Thyroid gland (tissue), 4 donors: ENCODE results near the gene HDAC11. TPM values are rescaled to one million over a fixed set of nuclear protein-coding genes. Genes with fewer than 3 reads are reported as not detected.
A peak's percentile ranks its signal among the peaks of the same experiment; 100 is the strongest.

ENCODE experiments used
- DNase-seq, 2 donors: peaks; one replicate each; pipeline ENCODE4 v3.0.0-alpha.2; 2019
- H3K27ac ChIP-seq, 3 donors: fragments of 200-600 bp; sonication (generic); 1 replicate in 2 of 3; 2 replicates in 1 of 3; pipeline ENCODE4 v1.5.1; 2016 to 2019; ENCODE audit warnings: mild to moderate bottlenecking in 1 of 3, moderate library complexity in 1 of 3
- H3K27me3 ChIP-seq: fragments of 200-600 bp; sonication (generic); one replicate; pipeline ENCODE4 v1.5.1; 2019
- H3K36me3 ChIP-seq, 2 donors: fragments of 200-600 bp; sonication (generic); one replicate each; pipeline ENCODE4 v1.5.1; 2016 to 2019
- H3K4me1 ChIP-seq, 2 donors: fragments of 200-600 bp; sonication (generic); one replicate each; pipeline ENCODE4 v1.5.1; 2017 to 2019
- H3K4me3 ChIP-seq, 3 donors: fragments of 200-600 bp; sonication (generic); replicated peaks in 1 of 3; 1 replicate in 2 of 3; 2 replicates in 1 of 3; pipeline ENCODE4 v1.5.1; 2016; ENCODE audit warnings: mild to moderate bottlenecking in 1 of 3
- H3K9me3 ChIP-seq: fragments of 200-600 bp; sonication (generic); one replicate; pipeline ENCODE4 v1.5.1; 2017
- POLR2A ChIP-seq, 2 donors: fragments of 450-650 bp; IDR thresholded peaks; one replicate each; pipeline ENCODE4 v1.6.1; 2017; ENCODE audit warnings: antibody characterized with exemption in 2 of 2, mild to moderate bottlenecking in 2 of 2, moderate library complexity in 1 of 2
- WGBS, 2 donors: methylation state at CpG; one replicate each; pipeline ENCODE4 v1.1.5; 2017; 5-methylcytosine and 5-hydroxymethylcytosine counted together
- intact Hi-C: fragments of 100-400 bp; cut with DNase I; formaldehyde crosslinking; loops from one replicate; pipeline ENCODE4 v1.15.1; 2023
- total RNA-seq, 4 donors: library from RNA; depleted of rRNA; stranded (reverse); fragments of >200 nt; gene quantifications; one replicate each; pipeline ENCODE4 v1.2.3, GENCODE V29; 2016
- TF ChIP-seq, protein P1 (sequence below), 6 experiments: fragments of 200-600 bp in 3 of 6; fragments of 450-650 bp in 3 of 6; sonication (generic) in 3 of 6; IDR thresholded peaks; one replicate each; pipeline ENCODE4 v1.5.1; 2016 to 2019; ENCODE audit warnings: antibody characterized with exemption in 6 of 6, mild to moderate bottlenecking in 2 of 6, inconsistent platforms in 1 of 6, moderate library complexity in 1 of 6

HDAC11 gene
- total RNA-seq, 4 donors from 2014 or later, result 18.8 to 47.5 (median 30.8) TPM

- Histone ChIP-seq H3K27me3 (no peaks in the 10 kb centered on the region), H3K9me3 (no peaks in the 10 kb centered on the region), H3K36me3 (no peaks in the 10 kb centered on the region), H3K4me1 (peaks cover 11 to 19% of the 10 kb centered on the region in 2 donors), H3K27ac (no peak overlapping the region), H3K4me3 (no peak overlapping the region)
- no peak for DNase-seq
- TF ChIP-seq POLR2A (IDR thresholded peaks at IDR 0.05), result no peak
- TF ChIP-seq, protein P1, sequence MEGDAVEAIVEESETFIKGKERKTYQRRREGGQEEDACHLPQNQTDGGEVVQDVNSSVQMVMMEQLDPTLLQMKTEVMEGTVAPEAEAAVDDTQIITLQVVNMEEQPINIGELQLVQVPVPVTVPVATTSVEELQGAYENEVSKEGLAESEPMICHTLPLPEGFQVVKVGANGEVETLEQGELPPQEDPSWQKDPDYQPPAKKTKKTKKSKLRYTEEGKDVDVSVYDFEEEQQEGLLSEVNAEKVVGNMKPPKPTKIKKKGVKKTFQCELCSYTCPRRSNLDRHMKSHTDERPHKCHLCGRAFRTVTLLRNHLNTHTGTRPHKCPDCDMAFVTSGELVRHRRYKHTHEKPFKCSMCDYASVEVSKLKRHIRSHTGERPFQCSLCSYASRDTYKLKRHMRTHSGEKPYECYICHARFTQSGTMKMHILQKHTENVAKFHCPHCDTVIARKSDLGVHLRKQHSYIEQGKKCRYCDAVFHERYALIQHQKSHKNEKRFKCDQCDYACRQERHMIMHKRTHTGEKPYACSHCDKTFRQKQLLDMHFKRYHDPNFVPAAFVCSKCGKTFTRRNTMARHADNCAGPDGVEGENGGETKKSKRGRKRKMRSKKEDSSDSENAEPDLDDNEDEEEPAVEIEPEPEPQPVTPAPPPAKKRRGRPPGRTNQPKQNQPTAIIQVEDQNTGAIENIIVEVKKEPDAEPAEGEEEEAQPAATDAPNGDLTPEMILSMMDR (IDR thresholded peaks at IDR 0.05), result no peak
- 43 to 60% methylated on average over 6 of the region's 6 CpGs for WGBS, 2 donors
- intact Hi-C loops, result no loop called here
These were observed 2.2 kb upstream of the HDAC11 start for GRCh38 chr3:13477943-13478342.

GRCh38 chr3:13479332-13479581 is 849 bp upstream of the HDAC11 start:
- TF ChIP-seq POLR2A (IDR thresholded peaks at IDR 0.05), result no peak
- TF ChIP-seq, protein P1 (IDR thresholded peaks at IDR 0.05), result no peak
- DNase-seq, result peak in 1 of 2 donors; percentile 53
- H3K9me3 ChIP-seq, result no peaks in the 10 kb centered on the region
- 11 to 20% methylated on average over 1 to 3 of the region's 13 CpGs for WGBS, 2 donors
- H3K27ac ChIP-seq, result peak overlapping the region; percentile 51 to 85 (median 62)
- intact Hi-C loops, result no loop called here
- no peaks in the 10 kb centered on the region for H3K36me3 ChIP-seq
- peaks cover 11 to 24% of the 10 kb centered on the region in 2 donors for H3K4me1 ChIP-seq
- H3K4me3 ChIP-seq, result peak overlapping the region; percentile 9 to 65 (median 58)
- no peaks in the 10 kb centered on the region for H3K27me3 ChIP-seq

DNA sequence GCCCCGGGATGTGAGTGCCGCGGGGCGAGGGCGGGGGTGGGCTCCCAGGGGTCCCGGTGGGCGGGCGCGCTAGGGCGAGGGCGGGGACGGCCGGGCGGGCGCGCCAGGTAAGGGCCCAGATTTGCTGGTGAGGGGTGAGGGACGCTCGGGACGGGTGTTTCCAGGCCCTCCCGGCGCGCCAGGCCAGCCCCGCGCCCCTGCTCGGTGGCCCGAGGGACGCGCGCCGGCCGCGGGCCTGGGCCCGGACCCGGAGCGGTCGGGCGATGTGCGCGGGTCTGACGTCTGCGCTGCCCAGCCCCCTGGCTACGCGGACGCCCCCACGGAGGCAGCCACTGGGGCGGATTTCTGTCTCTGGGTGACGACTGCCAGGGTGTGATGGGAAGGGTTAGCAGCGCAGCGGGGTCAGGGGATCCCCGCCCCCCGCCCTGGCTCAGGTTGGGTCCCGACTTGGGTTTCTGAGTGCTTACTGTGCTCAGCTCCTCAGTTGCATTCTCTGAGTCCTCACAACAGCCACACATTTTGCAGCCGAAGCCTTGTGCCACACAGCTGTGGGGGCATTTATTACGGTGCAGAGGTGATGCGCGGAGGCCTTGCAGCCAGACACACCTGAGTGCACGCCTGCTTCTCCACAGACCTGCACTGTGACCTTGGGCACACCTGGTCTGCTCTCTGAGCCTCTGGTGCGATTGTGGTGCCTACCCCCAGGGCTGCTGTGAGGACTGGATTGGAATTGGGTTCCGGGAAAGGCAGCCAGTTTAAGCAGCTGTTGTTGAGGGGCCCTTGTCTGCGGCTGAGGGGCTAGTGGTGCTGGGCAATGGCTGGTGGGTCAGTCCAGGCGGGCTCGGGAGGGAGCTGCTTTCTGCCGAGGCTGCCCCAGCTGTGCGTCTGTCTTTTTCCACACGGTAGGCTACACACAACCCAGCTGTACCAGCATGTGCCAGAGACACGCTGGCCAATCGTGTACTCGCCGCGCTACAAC is 523 bp downstream of the HDAC11 start:
- Histone ChIP-seq H3K27ac (peak overlapping the region in 2 of 3 donors; percentile 52 to 61), H3K4me3 (peak overlapping the region; percentile 52 to 65 (median 55)), H3K36me3 (no peaks in the 10 kb centered on the region), H3K27me3 (no peaks in the 10 kb centered on the region), H3K9me3 (no peaks in the 10 kb centered on the region), H3K4me1 (peaks cover 22 to 38% of the 10 kb centered on the region in 2 donors)
- DNase-seq, result peak; percentile 40 to 55
- intact Hi-C loops, result no loop called here
- TF ChIP-seq, protein P1 (IDR thresholded peaks at IDR 0.05), result no peak
- no peak for TF ChIP-seq POLR2A (IDR thresholded peaks at IDR 0.05)
- WGBS, 2 donors, result 53 to 65% methylated on average over 12 to 15 of the region's 70 CpGs

DNA sequence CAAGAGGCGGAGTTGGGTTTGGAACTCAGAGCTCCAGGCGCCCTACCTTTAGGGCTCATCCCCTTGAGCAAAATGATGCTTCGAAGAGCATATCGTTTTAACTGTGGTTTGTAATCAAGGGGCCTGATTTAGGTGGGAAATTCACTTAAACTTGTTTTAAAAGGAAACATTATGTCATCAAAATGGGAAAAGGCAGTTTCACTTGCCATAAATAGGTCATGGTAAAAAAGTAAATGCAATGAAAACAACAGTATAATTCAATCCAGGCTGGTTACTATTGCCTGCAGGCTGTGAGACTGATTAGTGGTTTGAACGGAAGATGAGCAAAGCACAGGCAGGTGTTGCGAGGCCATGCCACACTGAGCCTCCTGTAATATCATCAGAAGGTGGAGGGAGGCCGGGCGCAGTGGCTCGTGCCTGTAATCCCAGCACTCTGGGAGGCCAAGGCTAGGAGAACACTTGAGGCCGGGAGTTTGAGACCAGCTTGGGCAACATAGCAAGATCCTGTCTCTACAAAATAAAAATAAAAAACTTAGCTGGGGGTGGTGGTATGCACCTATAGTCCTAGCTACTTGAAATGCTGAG is 2.1 kb downstream of the HDAC11 start:
- no peak overlapping the region for H3K4me3 ChIP-seq
- 91 to 93% methylated on average over 10 of the region's 10 CpGs for WGBS, 2 donors
- intact Hi-C loops, result no loop called here
- H3K4me1 ChIP-seq, result peaks cover 26 to 43% of the 10 kb centered on the region in 2 donors
- no peaks in the 10 kb centered on the region for H3K36me3 ChIP-seq
- H3K27ac ChIP-seq, result no peak overlapping the region
- H3K27me3 ChIP-seq, result no peaks in the 10 kb centered on the region
- DNase-seq, result no peak
- TF ChIP-seq POLR2A (IDR thresholded peaks at IDR 0.05), result no peak
- TF ChIP-seq, protein P1 (IDR thresholded peaks at IDR 0.05), result no peak
- H3K9me3 ChIP-seq, result no peaks in the 10 kb centered on the region

GRCh38 chr3:13483286-13483685 is 3.2 kb downstream of the HDAC11 start:
- no peak for DNase-seq
- H3K9me3 ChIP-seq, result no peaks in the 10 kb centered on the region
- intact Hi-C loops, result no loop called here
- peak overlapping the region in 2 of 3 donors; percentile 14 to 85 for H3K27ac ChIP-seq
- peaks cover 26 to 43% of the 10 kb centered on the region in 2 donors for H3K4me1 ChIP-seq
- TF ChIP-seq, protein P1 (IDR thresholded peaks at IDR 0.05), result no peak
- no peak for TF ChIP-seq POLR2A (IDR thresholded peaks at IDR 0.05)
- H3K36me3 ChIP-seq, result no peaks in the 10 kb centered on the region
- 91 to 95% methylated on average over 6 to 7 of the region's 7 CpGs for WGBS, 2 donors
- H3K27me3 ChIP-seq, result no peaks in the 10 kb centered on the region
- H3K4me3 ChIP-seq, result no peak overlapping the region
